NCI-H774 (cell line): ENCODE data around the gene SERPINB11.
"Not testable (repeated sequence)": the region's sequence is repeated elsewhere in the genome, so short reads cannot be mapped to it uniquely, and the experiment has no call there.

ENCODE experiments used
- DNase-seq: peaks from one replicate; lab custom pipeline; 2025; lab: John Stamatoyannopoulos, UW

SERPINB11 gene

DNA sequence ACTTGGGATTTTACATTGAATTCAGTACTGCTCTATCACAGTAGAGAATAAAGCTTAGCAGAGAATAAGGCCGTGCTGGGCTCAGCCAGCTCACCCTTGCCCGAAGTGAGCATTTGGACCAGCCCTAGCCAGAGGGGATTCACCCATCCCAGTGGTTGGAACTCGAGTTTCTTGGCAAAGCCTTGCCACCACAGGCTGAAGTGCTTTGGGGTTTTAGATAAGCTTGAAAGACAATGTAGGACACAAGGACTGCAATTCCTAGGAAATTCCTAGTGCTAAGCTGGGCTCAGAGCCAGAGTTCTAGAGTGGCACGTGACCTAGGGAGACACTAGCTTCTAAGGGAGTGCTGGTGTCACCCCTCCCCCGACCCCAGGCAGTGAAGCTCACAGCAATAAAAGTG is 28.0 kb downstream of the SERPINB11 start:
- no peak for DNase-seq

- no peak for DNase-seq
Measured at GRCh38 chr18:63731215-63731614, 28.5 kb downstream of the SERPINB11 start.

DNA sequence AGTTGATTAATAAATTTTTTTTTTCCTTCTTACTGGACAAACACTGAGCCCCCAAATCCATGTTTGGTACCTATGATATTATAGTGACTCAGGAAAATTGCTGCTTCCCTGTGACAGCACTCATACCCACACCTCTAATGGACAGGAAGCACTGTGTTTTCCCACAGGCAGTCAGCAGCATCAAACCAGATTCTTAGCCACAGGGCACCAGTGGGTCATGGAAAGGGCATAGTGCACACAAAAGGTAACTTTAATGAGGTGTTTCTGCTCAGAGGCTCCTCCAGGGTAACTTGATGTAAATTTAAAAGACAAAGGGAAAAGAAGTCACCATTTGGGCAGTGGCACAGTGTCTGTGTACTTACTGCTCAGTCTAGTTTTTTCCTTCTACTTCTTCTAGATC is 34.1 kb downstream of the SERPINB11 start:
- no peak for DNase-seq

GRCh38 chr18:63741769-63742168 is 39.0 kb downstream of the SERPINB11 start:
- DNase-seq, result no peak

GRCh38 chr18:63747006-63747405 is 44.2 kb downstream of the SERPINB11 start:
- DNase-seq, result no peak

GRCh38 chr18:63749489-63749888 is 46.7 kb downstream of the SERPINB11 start:
- DNase-seq, result no peak

GRCh38 chr18:63752636-63753035 is 49.9 kb downstream of the SERPINB11 start:
- no peak for DNase-seq

DNA sequence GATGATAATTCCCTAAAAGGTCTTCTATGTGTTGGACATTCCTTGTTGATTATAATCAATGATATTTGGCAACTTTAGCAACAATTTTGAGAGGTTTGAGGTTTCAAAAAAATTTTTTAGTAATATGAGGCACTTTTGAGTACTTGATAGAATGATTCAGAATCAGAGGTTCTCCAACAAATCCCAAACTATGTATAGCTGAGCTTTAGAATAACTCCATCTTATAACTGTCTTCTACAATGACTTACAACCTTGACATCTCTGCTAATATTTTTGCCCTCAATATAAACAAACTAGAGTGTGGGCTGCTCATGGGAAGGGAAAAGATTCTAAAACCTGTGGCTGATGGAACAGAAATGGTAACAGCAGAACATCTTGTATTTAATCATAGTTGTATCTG is 50.9 kb downstream of the SERPINB11 start:
- no peak for DNase-seq

GRCh38 chr18:63757541-63757940 is 54.8 kb downstream of the SERPINB11 start:
- DNase-seq, result no peak

GRCh38 chr18:63758615-63759240 is 56.0 kb downstream of the SERPINB11 start:
- no peak for DNase-seq

- DNase-seq, result not testable (repeated sequence)
Measured at GRCh38 chr18:63759786-63760185, 57.0 kb downstream of the SERPINB11 start.

GRCh38 chr18:63762518-63762917 is 59.8 kb downstream of the SERPINB11 start:
- DNase-seq, result no peak

GRCh38 chr18:63763831-63764600 is 61.3 kb downstream of the SERPINB11 start:
- no peak for DNase-seq

- DNase-seq, result no peak
Measured at GRCh38 chr18:63765837-63766236, 63.1 kb downstream of the SERPINB11 start.
